Measurements from ENCODE around the gene SUGT1.

Gene SUGT1

DNA sequence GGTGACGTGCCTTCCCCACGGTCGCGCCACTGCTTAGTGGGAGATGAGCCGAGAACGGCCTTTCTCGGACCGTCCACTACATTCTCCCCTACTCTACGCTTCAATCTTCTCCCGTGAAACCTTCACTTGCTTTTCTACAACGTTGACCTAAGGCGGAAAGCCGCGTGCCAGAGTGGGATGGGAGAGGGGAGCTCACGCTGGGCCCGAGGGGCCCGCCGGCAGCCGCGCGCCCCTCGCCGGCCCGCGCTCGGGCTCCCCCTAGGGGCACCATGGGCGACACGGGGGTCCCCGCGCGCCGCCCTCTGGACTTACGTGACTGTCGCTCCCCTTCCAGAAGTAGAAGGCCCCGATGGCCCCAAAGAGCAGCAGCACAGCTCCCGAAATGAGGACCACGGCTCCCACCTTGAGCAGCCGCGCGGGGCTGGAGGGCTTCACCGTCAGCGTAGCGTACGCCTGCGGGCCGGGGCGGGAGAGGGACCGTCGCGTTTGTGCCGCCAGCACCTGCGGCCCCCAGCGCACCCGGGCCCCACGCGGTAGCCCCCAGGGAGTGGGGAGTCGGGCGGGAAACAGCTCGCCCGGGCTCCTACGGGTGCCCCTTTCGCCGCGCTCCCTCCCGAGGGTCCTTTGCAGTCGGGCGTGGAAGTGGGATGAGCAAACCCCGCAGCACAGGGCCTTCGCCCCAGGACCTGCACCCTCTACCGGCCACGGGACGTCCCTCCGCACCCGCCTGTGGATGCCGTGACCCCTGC, 86.3 kb downstream of the SUGT1 start:
- DNase-seq: no peak

DNA sequence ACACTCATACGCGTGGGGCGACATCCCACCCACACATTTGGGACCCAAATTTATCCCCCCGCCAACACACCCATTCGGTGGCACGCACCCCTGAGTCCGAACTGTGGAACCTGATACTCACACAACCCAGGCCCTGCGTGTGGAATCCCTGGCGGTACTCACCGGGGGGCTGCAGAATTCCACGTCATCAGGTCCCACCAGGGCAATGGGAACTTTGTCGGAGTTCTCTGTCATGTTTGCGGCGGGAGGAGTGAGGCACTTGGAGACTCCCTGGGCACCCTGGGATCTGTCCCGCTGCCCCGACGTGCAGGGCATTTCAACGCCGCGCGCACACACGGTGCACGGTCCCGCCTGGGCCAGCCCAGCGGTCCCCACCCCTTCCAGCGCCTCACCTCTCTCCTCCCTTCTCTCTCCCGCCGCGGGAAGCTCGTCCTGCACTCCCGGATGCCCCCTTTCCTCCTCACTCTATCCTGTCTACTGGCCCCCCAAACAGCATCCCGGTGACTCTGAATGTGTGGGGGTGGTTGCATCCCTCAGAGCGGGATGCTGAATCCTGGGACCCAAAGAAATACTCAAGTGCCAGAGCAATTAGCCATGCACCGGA, 86.9 kb downstream of the SUGT1 start, which contains the start of gene CNMD:
Gene CNMD, minus strand, starts transcription at position 353 of the 604 bp plus-strand sequence. Its CDS starts 119 bp downstream, at position 234.
- DNase-seq: no peak

DNA sequence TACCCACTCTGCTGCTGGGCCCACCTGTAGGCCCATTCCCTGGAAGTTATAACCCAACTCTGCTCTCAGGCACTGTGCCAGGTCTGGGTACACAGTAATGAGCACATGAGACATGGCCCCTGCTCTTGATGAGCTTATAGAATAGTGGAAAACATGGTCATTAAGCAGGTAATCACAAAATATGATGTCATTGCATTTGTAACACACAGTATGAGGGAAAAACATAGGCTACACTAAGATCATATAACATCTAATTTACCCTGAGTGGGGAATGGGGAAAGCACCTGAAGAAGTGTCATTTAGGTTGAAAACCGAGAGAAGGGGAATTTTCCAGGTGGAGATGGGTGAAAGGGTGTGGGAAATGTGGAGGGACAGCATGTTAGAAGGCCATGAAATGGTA, 90.9 kb downstream of the SUGT1 start:
- DNase-seq: no peak

DNA sequence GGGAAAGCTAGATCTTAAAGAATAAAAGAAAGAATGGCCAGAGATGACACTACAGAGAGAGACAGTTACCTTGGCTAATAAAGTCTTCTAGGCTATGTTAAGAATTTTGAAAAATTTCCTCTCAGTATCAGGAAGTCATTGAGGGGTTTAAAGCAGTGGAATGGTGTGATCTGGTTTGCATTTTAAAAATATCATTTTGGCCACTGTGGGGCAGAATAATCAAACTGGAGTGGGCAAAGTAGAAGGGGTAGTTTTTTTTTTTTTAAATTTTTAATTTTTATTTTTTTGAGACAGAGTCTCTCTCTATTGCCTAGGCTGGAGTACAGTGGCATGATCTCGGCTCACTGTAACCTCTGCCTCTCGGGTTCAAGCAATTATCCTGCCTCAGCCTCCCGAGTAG, 91.4 kb downstream of the SUGT1 start:
- no peak for DNase-seq

DNA sequence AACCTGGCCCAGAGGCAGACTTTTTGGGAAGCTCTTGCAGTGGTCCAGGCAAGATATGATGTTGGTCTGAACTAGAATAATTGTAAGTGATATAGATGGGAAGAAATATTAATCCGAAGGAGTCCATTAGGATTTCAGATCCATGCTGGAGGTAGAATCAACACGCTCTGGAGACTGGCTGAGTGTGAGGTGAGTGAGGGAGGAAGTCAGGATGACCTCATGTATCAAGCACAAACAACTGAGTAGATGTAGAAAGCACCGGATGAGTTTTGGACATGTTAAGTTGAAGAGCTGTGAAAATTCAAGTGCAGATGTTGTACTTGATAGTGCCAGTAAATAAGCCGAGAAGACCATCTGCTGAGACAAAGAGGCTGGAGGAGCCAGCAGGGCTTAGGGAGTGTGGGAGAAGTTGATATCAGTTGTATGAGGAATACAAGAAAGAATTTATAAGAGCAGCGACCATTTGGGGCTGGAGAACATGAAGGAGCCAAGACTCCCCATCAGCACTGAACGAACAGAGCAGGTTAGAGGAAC, 92.3 kb downstream of the SUGT1 start:
- DNase-seq: no peak

DNA sequence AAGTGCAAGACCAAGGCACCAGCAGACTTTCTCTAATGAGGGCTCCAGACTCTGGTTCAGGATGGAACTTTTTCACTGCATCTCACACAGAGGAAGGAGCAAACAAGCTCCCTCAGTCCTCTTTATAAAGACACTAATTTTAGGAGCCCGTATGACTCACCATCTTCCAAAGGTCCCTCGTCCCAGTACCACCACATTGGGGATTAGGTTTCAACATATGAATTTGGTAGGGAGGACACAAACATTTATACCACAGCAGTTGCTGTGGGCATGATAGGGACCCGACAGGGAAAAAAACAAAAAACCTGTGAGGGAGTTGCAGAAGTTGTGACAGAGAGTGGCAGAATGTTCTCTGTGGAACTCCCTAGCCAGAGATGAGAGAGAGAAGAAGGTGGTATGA, 93.5 kb downstream of the SUGT1 start:
- DNase-seq: no peak

DNA sequence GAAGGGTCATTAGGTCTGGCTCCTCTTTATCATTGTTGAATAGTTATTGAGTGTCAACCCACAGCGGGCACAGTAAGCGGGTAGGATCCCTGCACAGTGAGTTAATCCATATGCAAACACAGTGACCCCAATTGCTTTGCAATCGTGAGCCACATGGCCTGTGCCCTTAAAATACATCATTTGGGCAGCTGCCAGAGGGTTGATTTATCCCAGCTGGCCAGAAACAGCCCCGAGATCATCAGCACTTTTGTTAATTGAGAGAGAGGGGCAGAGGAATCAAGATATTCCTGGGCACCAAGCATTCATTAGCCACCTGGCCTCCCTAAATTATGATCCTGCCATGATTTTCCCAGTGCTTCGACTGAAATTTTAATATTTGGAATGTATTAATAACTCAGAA, 96.8 kb downstream of the SUGT1 start:
- DNase-seq: no peak
